ENCODE measurements around the gene MYRIP.
A peak's percentile ranks its signal among the peaks of the same experiment; 100 is the strongest.
"Not testable (repeated sequence)": the region's sequence is repeated elsewhere in the genome, so short reads cannot be mapped to it uniquely, and the experiment has no call there.

MYRIP gene

DNA sequence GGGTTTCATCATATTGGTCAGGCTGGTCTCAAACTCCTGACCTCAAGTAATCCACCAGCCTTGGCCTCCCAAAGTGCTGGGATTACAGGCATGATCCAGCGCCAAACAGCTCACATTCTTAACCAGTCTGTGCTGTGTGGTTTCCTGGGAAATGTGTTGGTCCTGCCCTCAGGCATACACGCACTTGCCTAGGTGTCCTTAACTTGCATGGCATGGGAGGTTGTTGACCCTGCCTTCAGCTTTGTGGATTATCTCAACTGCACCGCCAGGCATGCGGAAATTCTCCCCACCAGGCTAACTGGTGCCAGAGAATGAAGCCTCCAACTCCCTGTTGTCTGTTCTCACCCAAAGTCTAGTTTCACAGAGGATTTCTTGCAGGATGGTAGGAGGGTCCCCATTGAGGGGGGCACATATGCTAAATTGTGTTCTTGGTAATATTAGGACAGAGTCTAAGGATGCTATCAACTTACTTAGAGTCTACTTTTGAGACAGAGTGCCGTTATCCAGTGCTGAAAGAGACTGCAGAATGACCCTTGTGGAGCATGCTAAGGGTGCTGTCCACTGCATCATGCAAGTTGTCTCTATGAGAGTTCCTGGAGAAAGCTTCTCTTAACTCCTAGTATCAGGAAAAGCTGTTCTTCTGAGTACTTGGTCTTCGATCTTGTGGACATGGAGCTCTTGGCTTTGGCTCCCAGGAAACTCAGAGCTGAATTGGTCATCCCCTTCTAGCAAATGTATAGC, 438.5 kb downstream of the MYRIP start:
- no peak for DNase-seq

DNA sequence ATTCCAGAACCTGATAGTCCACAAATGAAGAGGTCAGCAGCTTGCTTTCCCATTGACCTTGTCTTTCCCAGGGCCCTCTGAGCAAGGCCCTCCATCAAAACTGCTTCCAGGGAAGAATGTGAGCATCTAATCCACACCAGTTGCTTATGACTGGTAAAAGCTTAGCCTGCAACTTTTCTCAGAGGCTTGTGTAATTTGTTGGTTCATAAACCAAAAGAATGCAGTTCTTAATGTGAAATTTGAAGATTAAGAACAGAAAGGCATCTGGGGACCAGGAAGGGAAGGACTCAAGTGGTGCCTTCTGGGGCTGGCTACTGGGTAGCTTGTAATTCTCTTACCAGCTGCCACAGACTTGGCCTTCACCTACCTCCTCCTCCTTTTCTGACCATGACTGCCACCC, 439.2 kb downstream of the MYRIP start:
- DNase-seq, result no peak

- no peak for DNase-seq
Observed at GRCh38 chr3:40249168-40249567, 439.8 kb downstream of the MYRIP start.

DNA sequence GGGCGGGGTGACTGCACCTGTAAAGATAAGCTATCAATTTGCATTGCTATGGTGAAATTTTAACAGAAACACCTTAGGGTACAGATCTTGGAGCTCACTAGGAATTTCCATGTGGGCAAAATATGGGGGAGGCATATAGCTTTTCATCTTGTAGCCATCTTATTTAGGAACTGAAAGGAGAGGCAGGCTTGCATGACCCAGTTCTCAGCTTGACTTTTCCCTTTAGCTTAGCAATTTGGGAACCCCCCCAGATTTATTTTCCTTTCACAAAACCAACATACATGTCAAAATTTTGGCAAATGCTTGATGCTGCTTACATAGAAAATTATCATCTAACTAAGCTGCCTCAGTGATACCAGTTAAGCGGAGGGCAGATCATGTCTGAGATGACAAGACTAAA, 445.1 kb downstream of the MYRIP start:
- no peak for DNase-seq

DNA sequence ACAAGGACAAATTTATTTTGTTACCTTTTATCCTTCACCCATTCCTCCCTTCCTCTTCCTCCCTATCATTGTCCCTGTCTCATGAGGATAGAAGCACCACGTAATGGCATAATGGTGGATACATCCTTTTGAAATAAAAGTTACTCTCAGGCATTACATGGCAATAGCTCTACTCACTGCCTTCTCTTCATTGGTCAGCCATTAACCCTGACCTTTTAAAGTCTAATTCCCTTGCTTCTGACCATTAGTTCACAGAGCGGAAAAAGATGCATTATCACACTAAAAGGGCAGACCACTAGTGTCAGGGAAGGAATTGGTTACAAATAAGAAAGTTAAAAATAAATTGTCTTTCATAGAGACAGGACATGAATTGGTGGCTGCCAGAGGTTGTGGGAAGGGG, 445.5 kb downstream of the MYRIP start:
- DNase-seq, result no peak

GRCh38 chr3:40255532-40255931, 446.1 kb downstream of the MYRIP start:
- DNase-seq, result no peak

DNA sequence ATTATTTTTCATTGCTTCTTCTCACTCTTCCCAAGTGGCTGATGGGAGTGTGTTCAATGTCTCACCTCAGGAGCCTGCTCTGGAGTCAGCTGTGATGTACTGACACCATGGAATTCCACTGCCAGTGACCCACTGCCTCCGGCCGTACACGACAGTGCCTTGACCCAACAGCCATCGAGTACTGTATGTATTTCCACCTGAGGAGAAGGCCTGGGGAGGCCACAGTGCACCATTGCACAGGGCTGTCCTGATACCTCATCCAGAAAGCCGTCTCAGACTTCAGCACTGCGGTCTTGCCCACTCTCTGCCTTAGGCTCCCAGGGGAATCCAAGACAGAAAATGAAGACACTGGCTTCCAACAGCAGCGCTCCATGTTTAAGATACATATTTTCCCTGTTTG, 448.7 kb downstream of the MYRIP start:
- DNase-seq, result no peak

- no peak for DNase-seq
Observed at GRCh38 chr3:40258555-40258954, 449.1 kb downstream of the MYRIP start.

- no peak for DNase-seq
Observed at GRCh38 chr3:40262331-40262730, 452.9 kb downstream of the MYRIP start.

- no peak for DNase-seq
Observed at GRCh38 chr3:40264451-40264850, 455.0 kb downstream of the MYRIP start.

- no peak for DNase-seq
Observed at GRCh38 chr3:40265181-40265580, 455.8 kb downstream of the MYRIP start.

DNA sequence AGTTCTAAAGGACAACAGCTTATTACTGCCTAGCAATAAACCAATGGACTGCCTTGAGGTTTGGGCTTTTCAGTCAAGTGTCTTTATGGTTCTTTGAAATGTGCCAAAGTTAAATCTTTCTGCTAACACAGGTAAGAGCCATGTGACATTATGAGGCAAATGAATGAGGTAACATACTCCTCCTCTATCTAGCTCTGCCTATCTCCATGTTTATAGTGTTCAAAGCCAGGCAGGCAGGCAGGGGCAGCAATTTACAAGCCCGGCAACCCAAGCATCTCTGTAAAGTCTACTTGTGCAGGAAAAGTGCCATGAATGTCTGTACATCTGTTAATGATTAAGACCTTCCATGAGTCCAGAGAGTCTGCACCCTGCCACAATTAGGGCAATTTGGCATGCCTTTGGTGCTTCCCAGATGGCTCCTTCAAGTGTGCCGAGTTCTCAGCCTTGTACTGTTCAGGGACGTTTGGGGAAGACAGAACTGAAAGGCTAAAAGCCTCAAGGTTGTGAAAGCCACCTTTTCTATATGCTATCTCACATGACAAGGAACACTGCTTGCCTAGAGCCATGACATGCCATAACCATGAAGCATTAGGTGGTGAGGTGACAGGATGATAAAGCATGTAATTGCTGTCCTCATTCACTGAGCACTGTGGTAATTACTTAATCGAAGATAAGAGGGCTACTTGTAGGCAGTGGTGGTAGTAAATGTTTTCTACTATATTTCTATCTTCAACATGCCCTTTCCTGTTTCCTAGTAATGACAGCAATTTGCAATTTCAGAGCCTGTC, 458.7 kb downstream of the MYRIP start:
- DNase-seq, result no peak

DNA sequence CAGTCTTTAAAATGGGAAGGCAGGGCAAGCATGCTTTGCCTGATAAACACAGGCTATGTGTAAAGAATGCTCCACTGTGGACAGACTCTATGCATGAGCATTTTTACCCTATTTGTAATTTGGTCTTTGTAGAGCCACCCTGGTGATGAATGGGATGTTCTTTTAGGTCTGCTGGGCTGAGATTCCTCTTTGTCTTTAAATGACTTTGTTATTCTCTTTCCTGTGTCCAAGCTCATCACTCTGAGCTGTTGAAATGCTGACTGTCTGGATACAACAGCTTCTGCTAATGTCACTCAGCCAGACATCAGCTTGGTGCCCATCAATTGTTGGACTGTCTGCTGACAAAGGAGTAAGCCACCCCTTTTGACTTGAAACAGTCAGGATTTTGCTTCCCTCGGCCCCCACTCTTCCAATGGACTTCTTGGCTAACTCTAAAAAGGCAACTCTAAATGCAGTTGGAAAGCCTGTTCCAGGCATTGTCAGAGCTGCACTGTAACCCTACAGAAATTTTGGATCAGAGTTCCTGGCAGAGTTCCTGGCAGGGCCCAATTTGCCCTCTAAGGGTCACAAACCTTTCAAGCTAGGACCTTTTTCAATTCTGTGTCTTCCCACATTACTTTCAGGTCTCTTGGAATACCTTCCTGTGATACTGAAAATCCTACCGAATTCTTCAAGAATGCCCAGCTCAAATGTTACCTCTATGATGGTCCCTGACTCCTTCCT, 459.6 kb downstream of the MYRIP start:
- DNase-seq, result no peak

- DNase-seq, result no peak
Observed at GRCh38 chr3:40278791-40279190, 469.4 kb downstream of the MYRIP start.

- DNase-seq, result no peak
Observed at GRCh38 chr3:40281995-40282394, 472.6 kb downstream of the MYRIP start.

GRCh38 chr3:40283057-40283456, 473.6 kb downstream of the MYRIP start:
- DNase-seq, result not testable (repeated sequence)

- DNase-seq, result no peak
Observed at GRCh38 chr3:40287248-40287647, 477.8 kb downstream of the MYRIP start.

DNA sequence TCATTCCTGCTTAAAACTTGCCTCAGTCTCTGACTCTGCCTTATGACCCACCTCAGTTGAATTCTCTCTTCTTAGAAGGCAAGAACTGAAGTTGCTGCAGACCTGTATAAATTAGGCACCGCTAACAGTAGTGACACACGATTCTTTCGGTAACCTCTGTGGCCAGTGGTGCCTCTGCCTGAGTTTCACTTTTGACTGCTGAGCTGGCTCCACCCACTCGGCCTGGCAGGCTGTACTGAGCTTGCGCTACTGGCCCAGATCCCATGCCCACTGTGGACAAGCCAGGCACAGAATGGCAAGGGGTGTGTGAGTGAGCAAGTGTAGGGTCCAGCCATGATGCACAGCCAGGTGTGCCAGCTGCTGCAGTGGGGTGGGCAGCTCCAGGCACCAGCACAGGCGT, 481.0 kb downstream of the MYRIP start:
- peak; percentile 71 for DNase-seq

- DNase-seq, result no peak
Observed at GRCh38 chr3:40291471-40291870, 482.1 kb downstream of the MYRIP start.

- no peak for DNase-seq
Observed at GRCh38 chr3:40292637-40293349, 483.4 kb downstream of the MYRIP start.

DNA sequence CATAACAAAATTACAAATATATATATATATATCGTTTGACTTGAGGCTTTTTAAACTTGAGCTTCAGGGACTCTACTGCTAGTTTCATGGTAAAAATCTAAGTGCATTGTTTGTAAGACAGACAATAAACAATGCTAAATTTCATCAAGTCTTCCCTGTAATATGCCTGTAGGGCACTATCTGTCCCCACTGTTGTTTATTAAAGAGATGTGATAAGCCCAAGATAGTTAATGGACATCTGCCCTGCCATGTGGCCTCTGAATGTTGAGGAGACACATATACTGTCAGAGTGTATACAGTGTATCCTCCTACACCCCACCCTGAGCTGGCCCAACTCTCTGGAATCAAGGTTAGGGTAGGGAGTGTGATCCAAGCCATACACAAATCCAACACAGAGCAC, 485.0 kb downstream of the MYRIP start:
- DNase-seq, result no peak

GRCh38 chr3:40298075-40298474, 488.7 kb downstream of the MYRIP start:
- no peak for DNase-seq

DNA sequence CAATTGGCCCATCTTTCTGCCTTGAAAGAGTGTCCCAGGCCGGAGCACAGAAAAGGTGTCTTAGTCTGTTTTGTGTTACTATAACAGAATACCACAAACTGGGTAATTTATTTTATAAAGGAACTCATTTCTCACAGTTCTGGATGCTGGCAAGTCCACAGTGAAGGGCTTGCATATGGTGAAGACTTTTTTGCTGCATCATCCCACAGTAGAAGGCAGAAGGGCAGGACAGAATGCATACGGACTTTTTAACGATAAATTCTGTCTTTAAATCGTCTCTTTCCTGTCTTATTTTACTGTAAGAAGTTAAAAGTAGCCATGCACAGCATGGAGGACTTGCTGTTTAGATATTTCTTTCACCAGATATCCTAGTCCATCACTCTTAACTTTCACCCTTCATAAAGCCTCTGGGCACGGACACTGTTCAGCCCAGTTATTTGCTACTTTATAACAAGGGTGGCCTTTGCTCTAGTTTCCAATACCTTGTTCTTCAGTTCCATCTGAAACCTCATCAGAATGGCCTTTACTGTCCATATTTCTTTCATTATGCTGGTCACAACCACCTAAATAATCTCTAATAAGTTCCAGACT, 489.8 kb downstream of the MYRIP start:
- DNase-seq, result no peak

All from activated effector memory CD4-positive, alpha-beta T cell treated with anti-CD3 and anti-CD28 coated beads, Interleukin-2, amount 50 U/mL, for 16 hours (primary cell).